ENCODE results near the gene CHRNG. TPM values are rescaled to one million over a fixed set of nuclear protein-coding genes. Genes with fewer than 3 reads are reported as not detected.

CHRNG gene
- polyA plus RNA-seq, 2 of the 4 experiments (the other 2 are of a cell fraction): not detected

GRCh38 chr2:232511336-232511890 lies 28.1 kb upstream of the CHRNG start:
- H3K4me3 ChIP-seq: no peak overlapping the region
- no peak overlapping the region for H3K4me2 ChIP-seq
- peaks cover 1% of the 10 kb centered on the region; the same call in 2 of the 3 replicates for H3K4me1 ChIP-seq
- ATAC-seq (no peak), DNase-seq (ENCODE audit: low read depth in 1 of 2, low spot score in 1 of 2) (no peak), FAIRE-seq (no peak)
- no peak for TF ChIP-seq NFE2L2 (conservative IDR thresholded peaks at IDR 0.05; ENCODE audit: low read length)
- no peak for TF ChIP-seq ATOH8 (CRISPR knock-in tag; IDR thresholded peaks at IDR 0.05; ENCODE audit: low read depth)
- no peak for TF ChIP-seq KDM1A (IDR thresholded peaks at IDR 0.05; ENCODE audit: low read depth)
- TF ChIP-seq ZC3H11A (IDR thresholded peaks at IDR 0.05): no peak
- no peak for TF ChIP-seq HMGXB4 (CRISPR knock-in tag; IDR thresholded peaks at IDR 0.05; ENCODE audit: borderline replicate concordance)
- no peak for TF ChIP-seq GATA3 (IDR thresholded peaks at IDR 0.05; ENCODE audit: borderline replicate concordance)
- no peak for TF ChIP-seq FOSB (CRISPR knock-in tag; IDR thresholded peaks at IDR 0.05)
- no peak for TF ChIP-seq CEBPB (IDR thresholded peaks at IDR 0.05)
- ChIA-PET POLR2A (no interaction called here), CTCF (interaction anchor here (7.9 kb wide), 1 partner anchor 11 kb away, joined by 77 read pairs; the partner anchor contains the start of gene PRSS56)
- WGBS (ENCODE audit: missing lambda C conversion rate): 53% methylated on average over 6 of the region's 11 CpGs
- no peak overlapping the region for H3K27ac ChIP-seq
- H3K9me3 ChIP-seq: no peaks in the 10 kb centered on the region

GRCh38 chr2:232512602-232513001 lies 26.9 kb upstream of the CHRNG start:
- H3K4me1 ChIP-seq: peaks cover 9% of the 10 kb centered on the region; the same call in 2 of the 3 replicates
- CTCF ChIA-PET: interaction anchor here (1.0 to 7.9 kb wide), 3 partner anchors 10 to 99 kb away, joined by 3 to 77 read pairs (median 4); partner anchors contain the start of gene PRSS56
- no peak overlapping the region for H3K4me2 ChIP-seq
- DNase-seq (ENCODE audit: low read depth in 1 of 2, low spot score in 1 of 2): no peak
- TF ChIP-seq ZNF302 (CRISPR knock-in tag; IDR thresholded peaks at IDR 0.05) (no peak), RCOR1 (IDR thresholded peaks at IDR 0.05; ENCODE audit: low read depth, low read length) (no peak), EHF (CRISPR knock-in tag; IDR thresholded peaks at IDR 0.05) (no peak), RAD21 (conservative IDR thresholded peaks at IDR 0.05 in 1 of 2, IDR thresholded peaks at IDR 0.05 in 1 of 2) (no peak), JUN (IDR thresholded peaks at IDR 0.05) (no peak), TFCP2L1 (CRISPR knock-in tag; IDR thresholded peaks at IDR 0.05) (no peak), FOSB (CRISPR knock-in tag; IDR thresholded peaks at IDR 0.05) (no peak), HOXB5 (CRISPR knock-in tag; IDR thresholded peaks at IDR 0.05) (no peak), GATA3 (IDR thresholded peaks at IDR 0.05; ENCODE audit: borderline replicate concordance) (no peak)
- no peak overlapping the region for H3K4me3 ChIP-seq
- no peaks in the 10 kb centered on the region for H3K9me3 ChIP-seq
- no peak for ATAC-seq
- POLR2A ChIA-PET: interaction anchor here (0.5 kb wide), 1 partner anchor 87 kb away, joined by 3 read pairs; no protein-coding TSS in a partner anchor
- no peak overlapping the region for H3K27ac ChIP-seq
- WGBS (ENCODE audit: missing lambda C conversion rate): 93% methylated on average over 9 of the region's 10 CpGs
- no peak for FAIRE-seq

- WGBS (ENCODE audit: missing lambda C conversion rate): 44% methylated on average over 5 of the region's 5 CpGs
- FAIRE-seq (no peak), DNase-seq (ENCODE audit: low read depth in 1 of 2, low spot score in 1 of 2) (no peak), ATAC-seq (no peak)
- ChIA-PET POLR2A (no interaction called here), CTCF (interaction anchor here (1.0 to 7.9 kb wide), 3 partner anchors 9 to 98 kb away, joined by 3 to 77 read pairs (median 4); partner anchors contain the start of gene PRSS56)
- TF ChIP-seq CBX2 (IDR thresholded peaks at IDR 0.05; ENCODE audit: borderline replicate concordance, low read depth): no peak
- no peak for TF ChIP-seq SMC3 (IDR thresholded peaks at IDR 0.05)
- no peak for TF ChIP-seq EP300 (IDR thresholded peaks at IDR 0.05)
- no peak for TF ChIP-seq NFE2L2 (conservative IDR thresholded peaks at IDR 0.05; ENCODE audit: low read length)
- no peak for TF ChIP-seq ZC3H11A (IDR thresholded peaks at IDR 0.05)
- no peak for TF ChIP-seq KDM1A (IDR thresholded peaks at IDR 0.05; ENCODE audit: low read depth)
- no peak for TF ChIP-seq MAX (IDR thresholded peaks at IDR 0.05)
- TF ChIP-seq EHF (CRISPR knock-in tag; IDR thresholded peaks at IDR 0.05): no peak
- TF ChIP-seq HOXA7 (CRISPR knock-in tag; IDR thresholded peaks at IDR 0.05): no peak
- no peak for TF ChIP-seq REST (IDR thresholded peaks at IDR 0.05)
- no peak for TF ChIP-seq RFX5 (IDR thresholded peaks at IDR 0.05)
- no peak for TF ChIP-seq ELK1 (IDR thresholded peaks at IDR 0.05; ENCODE audit: low read depth, low read length)
- Histone ChIP-seq H3K4me3 (no peak overlapping the region), H3K4me1 (peaks cover 9% of the 10 kb centered on the region; the same call in 2 of the 3 replicates), H3K9me3 (no peaks in the 10 kb centered on the region), H3K4me2 (no peak overlapping the region), H3K27ac (no peak overlapping the region)
Measured at GRCh38 chr2:232513353-232513752, 26.1 kb upstream of the CHRNG start.

Data from A549 (cell line).